Fibroblast of peridontal ligament (primary cell): ENCODE results near the gene CCDC127.
A peak's percentile ranks its signal among the peaks of the same experiment; 100 is the strongest.
"Not testable (repeated sequence)": the region's sequence is repeated elsewhere in the genome, so short reads cannot be mapped to it uniquely, and the experiment has no call there.

Experiments used
- DNase-seq: peaks from one replicate; pipeline ENCODE4 v3.0.0-alpha.2; 2010; ENCODE audit errors: extremely low read depth

Gene CCDC127

GRCh38 chr5:217494-218456 lies at the start of gene CCDC127, which contains the start of gene SDHA:
Gene CCDC127 (minus strand): TSS chr5:218153. CDS start chr5:216849, 1,304 bp downstream.
Gene SDHA (plus strand): TSS chr5:218320. CDS start chr5:218356, 36 bp downstream.
- DNase-seq, result peak; percentile 87

DNA sequence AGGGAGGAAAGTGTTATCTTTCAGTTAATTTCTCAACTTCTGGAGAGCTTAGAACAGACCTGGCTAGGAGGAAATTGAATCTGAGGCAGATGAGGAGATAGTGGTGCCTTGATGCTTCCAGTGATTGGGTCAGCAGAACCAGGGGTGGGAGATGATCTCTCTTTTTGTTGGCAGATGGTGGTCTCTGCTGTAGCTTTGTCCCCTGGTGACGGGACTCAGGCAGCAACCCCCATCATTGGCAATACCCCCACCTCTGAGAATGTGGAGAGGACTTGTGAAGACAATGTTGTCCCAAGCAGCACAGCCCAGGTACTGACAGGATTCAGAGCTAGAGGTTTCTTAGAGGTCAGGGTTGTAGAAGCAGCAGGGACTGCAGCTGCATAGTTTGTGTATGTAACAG lies 49.8 kb upstream of the CCDC127 start:
- no peak for DNase-seq

GRCh38 chr5:266311-267026 lies 48.5 kb upstream of the CCDC127 start:
- peak; percentile 91 for DNase-seq

- no peak for DNase-seq
Measured at GRCh38 chr5:264338-264737, 46.4 kb upstream of the CCDC127 start.

- DNase-seq, result peak; percentile 98
Measured at GRCh38 chr5:263275-263974, 45.5 kb upstream of the CCDC127 start.

DNA sequence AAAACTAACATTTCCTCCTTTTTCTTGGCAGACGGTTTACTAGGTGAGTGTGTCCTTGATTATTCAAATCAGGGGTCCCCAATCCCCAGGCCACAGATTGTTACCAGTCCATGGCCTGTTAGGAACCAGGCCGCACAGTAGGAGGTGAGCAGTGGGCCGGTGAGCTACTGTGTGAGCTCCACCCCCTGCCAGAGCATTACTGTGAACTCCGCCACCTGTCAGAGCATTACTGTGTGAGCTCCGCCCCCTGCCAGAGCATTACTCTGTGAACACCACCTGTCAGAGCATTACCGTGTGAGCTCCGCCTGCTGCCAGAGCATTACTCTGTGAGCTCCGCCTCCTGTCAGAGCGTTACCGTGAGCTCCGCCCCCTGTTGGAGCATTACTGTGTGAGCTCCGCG lies 39.2 kb upstream of the CCDC127 start:
- DNase-seq, result no peak

DNA sequence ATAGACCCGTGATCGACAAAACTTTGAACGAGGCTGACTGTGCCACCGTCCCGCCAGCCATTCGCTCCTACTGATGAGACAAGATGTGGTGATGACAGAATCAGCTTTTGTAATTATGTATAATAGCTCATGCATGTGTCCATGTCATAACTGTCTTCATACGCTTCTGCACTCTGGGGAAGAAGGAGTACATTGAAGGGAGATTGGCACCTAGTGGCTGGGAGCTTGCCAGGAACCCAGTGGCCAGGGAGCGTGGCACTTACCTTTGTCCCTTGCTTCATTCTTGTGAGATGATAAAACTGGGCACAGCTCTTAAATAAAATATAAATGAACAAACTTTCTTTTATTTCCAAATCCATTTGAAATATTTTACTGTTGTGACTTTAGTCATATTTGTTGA lies 38.4 kb upstream of the CCDC127 start:
- not testable (repeated sequence) for DNase-seq

DNA sequence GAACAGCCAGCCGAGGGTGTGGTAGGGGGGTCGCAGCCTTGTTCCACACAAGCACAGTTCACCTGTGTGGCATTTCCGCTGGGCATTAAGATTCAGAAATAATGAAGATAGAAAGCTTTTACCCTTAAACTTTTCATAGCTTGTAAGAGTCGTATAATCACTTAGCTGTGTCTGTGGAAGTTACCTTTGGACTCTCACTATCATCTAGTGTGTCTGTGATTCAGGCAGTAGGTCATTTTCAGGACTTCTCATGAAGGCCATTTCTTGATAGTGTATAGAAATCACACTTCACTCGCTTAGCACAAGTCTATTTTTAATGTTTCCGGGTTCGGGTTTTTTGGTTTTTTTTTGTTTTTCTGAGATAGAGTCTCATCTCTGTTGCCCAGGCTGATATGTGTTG lies 37.2 kb upstream of the CCDC127 start:
- not testable (repeated sequence) for DNase-seq

DNA sequence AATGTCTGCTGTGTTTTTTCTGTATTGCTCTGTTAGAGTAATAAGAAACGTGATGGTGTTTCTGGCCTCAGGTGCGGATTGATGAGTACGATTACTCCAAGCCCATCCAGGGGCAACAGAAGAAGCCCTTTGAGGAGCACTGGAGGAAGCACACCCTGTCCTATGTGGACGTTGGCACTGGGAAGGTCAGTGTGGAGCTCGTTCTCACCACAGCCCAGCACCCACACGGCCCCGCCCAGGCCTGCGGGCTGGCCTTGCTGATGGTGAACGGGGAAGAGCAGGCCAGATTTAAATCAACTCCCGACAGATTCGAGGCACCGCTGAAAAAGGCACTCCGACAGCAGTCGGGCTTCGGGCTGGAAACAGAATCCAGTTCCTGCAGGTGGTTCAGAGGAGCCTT lies 36.4 kb upstream of the CCDC127 start:
- not testable (repeated sequence) for DNase-seq

DNA sequence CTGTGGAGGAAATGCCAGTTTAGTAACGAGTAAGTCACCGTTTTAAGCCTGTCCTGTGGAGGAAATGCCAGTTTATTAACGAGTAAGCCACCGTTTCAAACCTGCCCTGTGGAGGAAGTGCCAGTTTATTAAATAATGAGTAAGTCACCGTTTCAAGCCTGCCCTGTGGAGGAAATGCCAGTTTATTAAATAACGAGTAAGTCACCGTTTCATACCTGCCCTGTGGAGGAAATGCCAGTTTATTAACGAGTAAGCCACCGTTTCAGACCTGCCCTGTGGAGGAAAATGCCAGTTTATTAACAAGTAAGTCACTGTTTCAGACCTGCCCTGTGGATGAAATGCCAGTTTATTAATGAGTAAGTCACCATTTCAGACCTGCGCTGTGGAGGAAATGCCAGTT lies 34.6 kb upstream of the CCDC127 start:
- no peak for DNase-seq

- DNase-seq, result not testable (repeated sequence)
Measured at GRCh38 chr5:251975-252374, 34.0 kb upstream of the CCDC127 start.

GRCh38 chr5:251538-251937 lies 33.6 kb upstream of the CCDC127 start:
- DNase-seq, result not testable (repeated sequence)

- DNase-seq, result not testable (repeated sequence)
Measured at GRCh38 chr5:251016-251415, 33.1 kb upstream of the CCDC127 start.

GRCh38 chr5:250396-250795 lies 32.4 kb upstream of the CCDC127 start:
- DNase-seq, result not testable (repeated sequence)

DNA sequence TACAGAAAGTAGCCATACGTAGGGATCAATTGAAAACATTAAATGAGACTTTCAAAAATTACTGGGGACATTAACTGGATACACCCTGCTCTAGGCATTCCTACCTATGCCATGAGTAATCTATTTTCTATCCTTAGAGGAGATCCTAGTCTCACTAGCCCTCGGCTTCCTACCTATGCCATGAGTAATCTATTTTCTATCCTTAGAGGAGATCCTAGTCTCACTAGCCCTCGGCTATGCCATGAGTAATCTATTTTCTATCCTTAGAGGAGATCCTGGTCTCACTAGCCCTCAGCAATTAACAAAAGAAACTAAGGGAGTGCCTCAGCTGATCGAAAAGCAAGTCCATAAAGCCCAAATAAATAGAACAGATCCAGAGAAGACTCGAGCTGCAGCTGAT lies 27.8 kb upstream of the CCDC127 start:
- DNase-seq, result not testable (repeated sequence)

DNA sequence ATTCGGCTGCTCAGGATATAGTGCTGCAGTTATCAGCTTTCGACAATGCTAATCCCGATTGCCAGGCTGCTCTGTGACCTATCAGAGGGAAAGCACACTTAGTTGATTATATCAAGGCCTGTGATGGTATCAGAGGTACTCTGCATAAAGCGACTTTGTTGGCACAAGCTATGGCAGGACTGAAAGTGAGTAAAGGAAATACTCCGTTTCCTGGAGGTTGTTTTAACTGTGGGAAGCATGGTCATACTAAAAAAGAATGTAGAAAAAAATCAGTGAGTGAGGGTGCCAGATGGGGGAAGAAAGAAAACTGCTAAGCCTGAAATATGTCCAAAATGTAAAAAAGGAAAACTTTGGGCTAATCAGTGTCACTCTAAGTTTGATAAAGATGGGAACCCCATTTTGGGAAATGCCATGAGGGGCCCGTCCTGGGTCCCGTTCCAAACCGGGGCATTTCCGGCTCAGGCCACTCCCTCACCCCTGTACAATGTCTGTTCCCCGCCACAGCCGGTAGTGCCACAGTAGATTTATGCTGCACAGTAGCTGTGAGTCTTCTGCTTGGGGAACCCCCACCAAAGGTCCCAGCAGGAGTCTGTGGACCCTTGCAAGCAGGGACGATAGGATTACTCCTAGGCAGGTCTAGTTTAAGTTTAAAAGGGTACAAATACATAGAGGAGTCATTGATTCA lies 25.9 kb upstream of the CCDC127 start:
- DNase-seq, result not testable (repeated sequence)

GRCh38 chr5:241045-241669 lies 23.2 kb upstream of the CCDC127 start:
- DNase-seq, result not testable (repeated sequence)

DNA sequence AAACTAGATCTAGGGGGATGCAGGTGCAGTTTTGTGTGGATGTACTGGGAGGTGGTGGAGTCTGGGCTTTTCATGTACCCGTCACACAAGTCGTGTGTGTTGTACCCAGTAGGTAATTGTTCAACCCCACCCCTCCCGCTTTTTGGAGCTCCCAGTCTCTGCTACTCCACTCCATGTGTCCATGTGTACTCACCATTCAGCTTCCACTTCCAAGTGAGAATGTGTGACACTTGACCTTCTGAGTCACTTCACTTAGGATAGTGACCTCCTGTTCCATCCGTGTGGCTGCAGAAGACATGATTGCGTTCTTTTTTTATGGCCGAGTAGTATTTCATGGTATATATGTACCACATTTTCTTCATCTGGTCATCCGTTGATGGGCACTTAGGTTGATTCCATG lies 22.6 kb upstream of the CCDC127 start:
- DNase-seq, result not testable (repeated sequence)

GRCh38 chr5:237931-238330 lies 20.0 kb upstream of the CCDC127 start:
- DNase-seq, result peak; percentile 46

DNA sequence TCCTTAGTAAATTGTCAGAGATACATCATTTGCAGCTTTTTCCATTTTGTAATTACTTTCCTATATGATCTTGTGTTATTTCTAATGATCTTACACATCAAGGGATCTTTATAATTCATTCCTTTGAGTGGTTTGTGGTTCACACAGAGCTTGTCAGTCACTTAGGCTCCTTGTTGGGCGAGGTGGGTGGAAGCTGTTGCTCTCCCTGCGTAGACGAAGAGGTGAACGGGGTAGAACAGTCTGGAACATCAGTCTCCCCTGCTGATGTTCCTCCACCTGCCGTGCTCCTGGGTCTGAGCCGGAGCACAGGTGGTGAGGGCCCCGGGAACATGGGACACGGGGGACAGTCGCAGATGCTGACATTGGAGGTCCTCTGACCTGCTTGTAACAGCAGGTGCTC lies 17.6 kb upstream of the CCDC127 start:
- DNase-seq, result not testable (repeated sequence)

- DNase-seq, result no peak
Measured at GRCh38 chr5:234450-234849, 16.5 kb upstream of the CCDC127 start.
